ENCODE data around the gene CAP2.
A peak's percentile ranks its signal among the peaks of the same experiment; 100 is the strongest.
"Not testable (repeated sequence)": the region's sequence is repeated elsewhere in the genome, so short reads cannot be mapped to it uniquely, and the experiment has no call there.

The CAP2 gene

GRCh38 chr6:17506531-17506930 lies 113.1 kb downstream of the CAP2 start:
- no peak for DNase-seq

GRCh38 chr6:17506962-17507361 lies 113.6 kb downstream of the CAP2 start:
- DNase-seq, result no peak

- no peak for DNase-seq
Observed at GRCh38 chr6:17511084-17511483, 117.7 kb downstream of the CAP2 start.

GRCh38 chr6:17511580-17511979 lies 118.2 kb downstream of the CAP2 start:
- DNase-seq, result no peak

GRCh38 chr6:17519120-17519519 lies 125.7 kb downstream of the CAP2 start:
- no peak for DNase-seq

- no peak for DNase-seq
Observed at GRCh38 chr6:17525637-17526036, 132.2 kb downstream of the CAP2 start.

GRCh38 chr6:17527076-17527475 lies 133.7 kb downstream of the CAP2 start:
- no peak for DNase-seq

GRCh38 chr6:17530321-17530835 lies 137.0 kb downstream of the CAP2 start:
- no peak for DNase-seq

- DNase-seq, result no peak
Observed at GRCh38 chr6:17536586-17536985, 143.2 kb downstream of the CAP2 start.

- DNase-seq, result no peak
Observed at GRCh38 chr6:17542243-17542642, 148.8 kb downstream of the CAP2 start.

GRCh38 chr6:17545681-17546080 lies 152.3 kb downstream of the CAP2 start:
- DNase-seq, result not testable (repeated sequence)

- no peak for DNase-seq
Observed at GRCh38 chr6:17551383-17551958, 158.1 kb downstream of the CAP2 start.

- no peak for DNase-seq
Observed at GRCh38 chr6:17552861-17553260, 159.5 kb downstream of the CAP2 start.

- no peak for DNase-seq
Observed at GRCh38 chr6:17556014-17556413, 162.6 kb downstream of the CAP2 start.

GRCh38 chr6:17562636-17563035 lies 169.2 kb downstream of the CAP2 start:
- DNase-seq, result no peak

GRCh38 chr6:17565399-17565798 lies 172.0 kb downstream of the CAP2 start:
- no peak for DNase-seq

GRCh38 chr6:17574866-17575560 lies 181.6 kb downstream of the CAP2 start:
- DNase-seq, result no peak

GRCh38 chr6:17577059-17577458 lies 183.7 kb downstream of the CAP2 start:
- DNase-seq, result no peak

- DNase-seq, result peak; percentile 26
Observed at GRCh38 chr6:17580518-17581048, 187.2 kb downstream of the CAP2 start.

- DNase-seq, result not testable (repeated sequence)
Observed at GRCh38 chr6:17581282-17581681, 187.9 kb downstream of the CAP2 start.

GRCh38 chr6:17583811-17584210 lies 190.4 kb downstream of the CAP2 start:
- no peak for DNase-seq

- DNase-seq, result no peak
Observed at GRCh38 chr6:17584241-17584803, 190.9 kb downstream of the CAP2 start.

- DNase-seq, result no peak
Observed at GRCh38 chr6:17585766-17586490, 192.5 kb downstream of the CAP2 start.
